ENCODE data around the gene PCK1. TPM values are rescaled to one million over a fixed set of nuclear protein-coding genes. Genes with fewer than 3 reads are reported as not detected.

PCK1 gene
- total RNA-seq, 1 experiment from 2014 or later: not detected

GRCh38 chr20:57532104-57532503, 28.8 kb upstream of the PCK1 start:
- Histone ChIP-seq H2BK20ac (ENCODE audit: low read depth, low read length, poor library complexity, severe bottlenecking) (no peak overlapping the region), H3K79me1 (ENCODE audit: insufficient read depth, low read depth, low read length, poor library complexity, severe bottlenecking) (no peaks in the 10 kb centered on the region), H3T11ph (ENCODE audit: low read length) (no peak overlapping the region), H3K79me2 (ENCODE audit: insufficient read depth, low read length) (no peaks in the 10 kb centered on the region), H3K23me2 (ENCODE audit: insufficient read length, low read depth, low read length, poor library complexity, severe bottlenecking) (no peaks in the 10 kb centered on the region), H4K8ac (replicated peaks; ENCODE audit: insufficient read length, low read depth, low read length) (no peak overlapping the region), H2BK5ac (ENCODE audit: insufficient read length, low read length) (no peak overlapping the region), H3K4me2 (ENCODE audit: insufficient read depth, insufficient read length, low read length) (no peak overlapping the region), H3K27me3 (ENCODE audit: insufficient read depth, low read length) (no peaks in the 10 kb centered on the region), H2AK5ac (ENCODE audit: insufficient read length, low read length) (no peak overlapping the region), H2BK12ac (ENCODE audit: insufficient read length, low read depth, low read length) (no peak overlapping the region), H3K9ac (ENCODE audit: extremely low read depth, insufficient read length, low read length) (no peak overlapping the region), H3K4me1 (ENCODE audit: insufficient read depth, low read length) (no peaks in the 10 kb centered on the region), H2AFZ (ENCODE audit: low read length) (no peak overlapping the region), H4K20me1 (ENCODE audit: control insufficient read depth, insufficient read depth, insufficient read length) (no peaks in the 10 kb centered on the region), H3K4ac (ENCODE audit: low read depth, low read length) (no peak overlapping the region), H3K27ac (ENCODE audit: insufficient read length, low read depth, low read length) (no peak overlapping the region), H2BK120ac (ENCODE audit: low read depth, low read length, poor library complexity, severe bottlenecking) (no peak overlapping the region), H3K14ac (ENCODE audit: insufficient read depth, low read length) (no peak overlapping the region), H2BK15ac (ENCODE audit: low read depth, low read length) (no peak overlapping the region), H3K23ac (ENCODE audit: insufficient read length, low read depth, low read length) (no peak overlapping the region), H3K56ac (ENCODE audit: insufficient read length, low read depth, low read length) (no peak overlapping the region), H3K18ac (ENCODE audit: insufficient read length, low read depth, low read length) (no peak overlapping the region), H4K5ac (ENCODE audit: insufficient read length, low read depth, low read length) (no peak overlapping the region), H3K9me3 (ENCODE audit: control insufficient read depth, low read depth, low read length) (peaks cover 10% of the 10 kb centered on the region), H4K91ac (ENCODE audit: insufficient read length, low read depth, low read length) (no peak overlapping the region)
- no peak for DNase-seq
- peaks cover 39% of the 10 kb centered on the region for H3K27me3 Mint-ChIP-seq (ENCODE audit: low read depth)
- peaks cover 33 to 39% of the 10 kb centered on the region in 2 experiments for H3K9me3 Mint-ChIP-seq
- no peak overlapping the region for H3K27ac Mint-ChIP-seq
- no peak for TF ChIP-seq CTCF (conservative IDR thresholded peaks at IDR 0.05)
- peaks cover 10 to 23% (median 11%) of the 10 kb centered on the region in 3 experiments for H3K36me3 Mint-ChIP-seq (ENCODE audit: insufficient read depth in 1 of 3, low read depth in 3 of 3)
- no peak overlapping the region for H3K4me3 Mint-ChIP-seq
- no CpG with 5 or more reads among the region's 2 CpGs for WGBS (ENCODE audit: extremely low coverage, insufficient read length, low lambda C conversion rate)
- H3K4me1 Mint-ChIP-seq: peaks cover 2% of the 10 kb centered on the region in 2 experiments; a peak in 3 of 4 replicates

All from H9 (cell line).